NCI-H774 (cell line): ENCODE results near the gene NFS1.
A peak's percentile ranks its signal among the peaks of the same experiment; 100 is the strongest.
"Not testable (repeated sequence)": the region's sequence is repeated elsewhere in the genome, so short reads cannot be mapped to it uniquely, and the experiment has no call there.

Experiments
- DNase-seq: peaks from one replicate; lab custom pipeline; 2025; lab: John Stamatoyannopoulos, UW

Gene NFS1

GRCh38 chr20:35699127-35699956 is at the start of gene NFS1, which contains the start of gene ROMO1:
Gene NFS1, minus strand, starts transcription at chr20:35699352. Its CDS starts 64 bp downstream, at chr20:35699288.
Gene ROMO1, plus strand, starts transcription at chr20:35699405. Its CDS starts 228 bp downstream, at chr20:35699633.
- DNase-seq = peak; percentile 68

- DNase-seq = not testable (repeated sequence)
Measured at GRCh38 chr20:35744492-35744841, 45.3 kb upstream of the NFS1 start.

GRCh38 chr20:35743693-35744491 is 44.7 kb upstream of the NFS1 start:
- no peak for DNase-seq

GRCh38 chr20:35742741-35743523 is 43.8 kb upstream of the NFS1 start:
- DNase-seq = peak; percentile 7

- peak; percentile 99 for DNase-seq
Measured at GRCh38 chr20:35741892-35742740, 43.0 kb upstream of the NFS1 start, which contains the start of gene RBM39. Gene RBM39, minus strand, starts transcription at chr20:35742260. Its CDS starts 1,386 bp downstream, at chr20:35740874.

- no peak for DNase-seq
Measured at GRCh38 chr20:35739294-35740163, 40.4 kb upstream of the NFS1 start.

GRCh38 chr20:35738410-35739179 is 39.4 kb upstream of the NFS1 start:
- DNase-seq = no peak

GRCh38 chr20:35737865-35738333 is 38.7 kb upstream of the NFS1 start:
- DNase-seq = no peak

GRCh38 chr20:35735826-35736470 is 36.8 kb upstream of the NFS1 start:
- no peak for DNase-seq

- no peak for DNase-seq
Measured at GRCh38 chr20:35734777-35735649, 35.9 kb upstream of the NFS1 start.

GRCh38 chr20:35734374-35734773 is 35.2 kb upstream of the NFS1 start:
- DNase-seq = no peak

GRCh38 chr20:35732644-35732982 is 33.5 kb upstream of the NFS1 start:
- no peak for DNase-seq

GRCh38 chr20:35731862-35732643 is 32.9 kb upstream of the NFS1 start:
- DNase-seq = no peak

- DNase-seq = no peak
Measured at GRCh38 chr20:35731469-35731788, 32.3 kb upstream of the NFS1 start.

- DNase-seq = no peak
Measured at GRCh38 chr20:35730583-35731468, 31.7 kb upstream of the NFS1 start.
